BLaER1 (cell line): Measurements from ENCODE around the gene GRIK3.

Source experiments
- H3K27ac ChIP-seq: shearing (Covaris generic); formaldehyde crosslinking; 2 replicates; pipeline ENCODE4 v1.8.1; 2022
- H3K27me3 ChIP-seq: shearing (Covaris generic); formaldehyde crosslinking; 2 replicates; pipeline ENCODE4 v1.8.1; 2022
- H3K36me3 ChIP-seq: shearing (Covaris generic); formaldehyde crosslinking; 2 replicates; pipeline ENCODE4 v1.8.1; 2022
- H3K4me1 ChIP-seq: shearing (Covaris generic); formaldehyde crosslinking; 2 replicates; pipeline ENCODE4 v1.8.1; 2022
- H3K4me2 ChIP-seq: shearing (Covaris generic); formaldehyde crosslinking; 2 replicates; pipeline ENCODE4 v1.8.1; 2022
- H3K4me3 ChIP-seq: shearing (Covaris generic); formaldehyde crosslinking; 2 replicates; pipeline ENCODE4 v1.8.1; 2022
- H3K9ac ChIP-seq: shearing (Covaris generic); formaldehyde crosslinking; 2 replicates; pipeline ENCODE4 v1.8.1; 2022
- H3K9me3 ChIP-seq: shearing (Covaris generic); formaldehyde crosslinking; 2 replicates; pipeline ENCODE4 v1.8.1; 2022
- H4K20me1 ChIP-seq: shearing (Covaris generic); formaldehyde crosslinking; 2 replicates; pipeline ENCODE4 v1.8.1; 2022
- Cebpa-rat ChIP-seq: shearing (Covaris generic); IDR thresholded peaks from 2 replicates; pipeline ENCODE4 v1.8.1; 2022

GRIK3 gene

DNA sequence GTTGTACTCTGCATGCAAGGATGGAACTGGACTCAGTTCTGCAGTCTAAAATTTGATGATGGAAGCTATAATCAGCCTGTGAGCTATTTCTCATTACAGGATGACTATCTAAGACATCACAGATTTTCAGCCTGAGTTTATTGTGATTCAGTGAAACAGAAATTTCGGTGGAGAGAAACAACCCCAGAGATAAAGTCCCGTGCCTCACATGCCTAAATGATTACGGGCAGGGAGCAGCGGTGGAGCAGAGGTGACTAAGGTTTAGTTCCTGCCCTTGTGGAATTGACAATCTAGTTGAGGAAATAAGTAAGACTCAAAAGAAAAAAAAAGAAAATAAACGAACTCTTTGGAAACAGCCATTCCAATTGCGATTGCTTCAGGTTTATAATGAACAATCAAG lies 96.9 kb downstream of the GRIK3 start:
- Histone ChIP-seq H3K4me3 (no peak overlapping the region), H3K4me1 (peaks cover 11% of the 10 kb centered on the region; the same call in 1 of the 2 replicates), H3K27ac (no peak overlapping the region), H4K20me1 (no peaks in the 10 kb centered on the region), H3K9me3 (no peaks in the 10 kb centered on the region), H3K4me2 (no peak overlapping the region), H3K27me3 (no peaks in the 10 kb centered on the region), H3K9ac (no peak overlapping the region), H3K36me3 (no peaks in the 10 kb centered on the region)
- no peak for TF ChIP-seq Cebpa-rat

GRCh38 chr1:36934061-36934460 lies 100.3 kb downstream of the GRIK3 start:
- Histone ChIP-seq H3K27ac (no peak overlapping the region), H3K4me2 (no peak overlapping the region), H3K4me1 (0 out of 2 replicates have a peak, but pooled peaks cover 3% of the 10 kb centered on the region), H3K36me3 (no peaks in the 10 kb centered on the region), H3K9ac (no peak overlapping the region), H3K4me3 (no peak overlapping the region), H4K20me1 (no peaks in the 10 kb centered on the region), H3K27me3 (no peaks in the 10 kb centered on the region), H3K9me3 (no peaks in the 10 kb centered on the region)
- no peak for TF ChIP-seq Cebpa-rat

DNA sequence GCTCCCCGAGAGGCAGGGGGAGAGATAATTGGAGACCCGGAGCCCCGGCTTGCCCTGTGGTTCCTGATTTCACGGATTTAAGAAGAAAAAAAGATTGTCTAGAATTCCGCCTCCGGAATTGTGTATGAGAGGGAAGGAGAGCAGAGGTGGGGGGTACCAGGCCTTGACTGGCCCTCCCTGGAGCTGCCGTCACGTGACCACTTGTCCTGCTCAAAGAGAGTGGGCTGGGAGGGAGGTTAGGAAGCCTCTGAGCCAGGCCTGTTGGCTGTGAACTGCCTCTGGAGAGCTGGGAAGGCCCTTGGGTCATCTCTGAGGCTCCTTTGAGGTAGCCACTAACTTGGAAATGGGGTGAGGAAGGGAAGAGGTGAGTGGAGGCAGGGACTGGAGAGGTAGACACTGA lies 106.5 kb downstream of the GRIK3 start:
- Histone ChIP-seq H3K27ac (no peak overlapping the region), H3K9me3 (no peaks in the 10 kb centered on the region), H4K20me1 (peaks cover 17% of the 10 kb centered on the region; the same call in 1 of the 2 replicates), H3K4me3 (no peak overlapping the region), H3K4me1 (no peaks in the 10 kb centered on the region), H3K4me2 (no peak overlapping the region), H3K36me3 (no peaks in the 10 kb centered on the region), H3K9ac (no peak overlapping the region), H3K27me3 (no peaks in the 10 kb centered on the region)
- TF ChIP-seq Cebpa-rat: no peak

DNA sequence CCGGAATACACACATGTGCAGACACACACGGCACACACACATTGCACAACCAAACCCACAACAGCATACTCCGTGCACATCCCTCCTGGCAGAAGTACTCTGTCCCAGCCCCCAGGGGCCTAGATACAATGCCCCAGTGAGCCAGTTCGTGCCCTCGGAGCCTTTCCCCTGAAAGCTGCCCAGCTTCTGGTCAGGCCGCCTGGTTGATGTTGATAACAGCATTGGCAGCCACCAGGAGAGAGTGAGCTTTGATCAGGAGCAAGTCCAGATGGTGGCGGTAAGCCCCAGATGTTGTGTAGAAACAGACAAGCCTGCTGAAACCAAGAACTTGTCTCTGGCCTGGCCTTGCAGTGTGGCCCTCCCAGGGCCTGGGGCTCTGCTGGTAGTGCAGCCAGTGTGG lies 109.1 kb downstream of the GRIK3 start:
- no peak for TF ChIP-seq Cebpa-rat
- Histone ChIP-seq H3K27ac (no peak overlapping the region), H3K9ac (no peak overlapping the region), H3K36me3 (no peaks in the 10 kb centered on the region), H3K4me2 (no peak overlapping the region), H3K4me1 (no peaks in the 10 kb centered on the region), H3K4me3 (no peak overlapping the region), H3K27me3 (no peaks in the 10 kb centered on the region), H3K9me3 (no peaks in the 10 kb centered on the region), H4K20me1 (peaks cover 17% of the 10 kb centered on the region; the same call in 1 of the 2 replicates)

DNA sequence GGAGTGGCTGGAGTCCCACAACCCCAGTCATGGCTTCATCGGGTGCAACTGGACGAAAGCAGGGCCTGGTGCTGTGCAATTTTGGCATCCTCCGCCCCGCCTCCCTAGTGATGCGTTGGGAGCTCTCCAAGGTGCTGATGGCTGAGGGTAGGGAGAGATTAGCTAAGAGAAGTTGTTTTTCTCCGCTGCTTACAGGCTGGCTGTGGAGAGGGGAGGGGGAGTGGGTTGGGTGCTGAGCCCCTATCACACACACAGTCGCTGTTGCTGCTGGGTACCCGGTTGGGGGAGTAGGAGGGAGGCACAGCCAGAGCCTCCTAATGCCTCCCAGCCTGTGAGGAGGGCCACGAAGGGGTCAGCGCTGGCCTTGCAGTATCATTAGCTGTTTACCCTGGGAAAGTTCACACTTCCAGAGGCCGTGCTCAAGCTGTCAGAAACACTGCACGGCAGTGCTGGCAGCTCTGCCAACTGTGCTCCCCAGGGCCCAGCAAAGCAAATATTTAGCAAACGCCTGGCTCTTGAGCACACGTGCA lies 110.0 kb downstream of the GRIK3 start:
- no peak for TF ChIP-seq Cebpa-rat
- H3K36me3 ChIP-seq: no peaks in the 10 kb centered on the region
- no peak overlapping the region for H3K4me3 ChIP-seq
- no peak overlapping the region for H3K9ac ChIP-seq
- H3K9me3 ChIP-seq: no peaks in the 10 kb centered on the region
- no peak overlapping the region for H3K27ac ChIP-seq
- H4K20me1 ChIP-seq: peaks cover 17% of the 10 kb centered on the region; the same call in 1 of the 2 replicates
- no peak overlapping the region for H3K4me2 ChIP-seq
- no peaks in the 10 kb centered on the region for H3K4me1 ChIP-seq
- no peaks in the 10 kb centered on the region for H3K27me3 ChIP-seq

GRCh38 chr1:36922593-36923426 lies 111.5 kb downstream of the GRIK3 start:
- no peak overlapping the region for H3K4me3 ChIP-seq
- no peak overlapping the region for H3K9ac ChIP-seq
- no peaks in the 10 kb centered on the region for H3K36me3 ChIP-seq
- no peak overlapping the region for H3K27ac ChIP-seq
- no peaks in the 10 kb centered on the region for H3K4me1 ChIP-seq
- no peaks in the 10 kb centered on the region for H3K9me3 ChIP-seq
- H4K20me1 ChIP-seq: peaks cover 17% of the 10 kb centered on the region; the same call in 1 of the 2 replicates
- H3K27me3 ChIP-seq: no peaks in the 10 kb centered on the region
- no peak overlapping the region for H3K4me2 ChIP-seq
- TF ChIP-seq Cebpa-rat: no peak

DNA sequence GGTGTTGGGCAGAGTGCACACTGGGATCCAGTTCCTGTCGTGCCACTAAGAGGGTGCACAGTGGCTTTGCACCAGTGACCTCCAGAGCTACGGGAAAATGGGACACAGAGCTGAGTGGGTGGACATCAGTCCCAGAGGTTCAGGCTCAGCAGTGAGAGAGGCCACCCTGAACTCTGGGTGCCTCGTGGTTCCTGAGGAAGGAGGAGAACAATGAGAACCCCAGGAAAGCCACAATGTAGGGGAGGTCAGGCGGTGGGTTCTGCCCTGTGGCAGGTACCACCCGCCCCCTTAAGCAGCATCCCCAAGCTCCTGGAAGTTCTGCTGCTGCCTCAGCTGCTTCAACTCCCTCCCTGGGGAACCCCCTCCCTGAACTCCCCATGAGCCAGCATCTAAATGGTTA lies 112.2 kb downstream of the GRIK3 start:
- Histone ChIP-seq H3K27me3 (no peaks in the 10 kb centered on the region), H3K4me2 (no peak overlapping the region), H3K9ac (no peak overlapping the region), H3K4me1 (no peaks in the 10 kb centered on the region), H3K9me3 (no peaks in the 10 kb centered on the region), H3K36me3 (no peaks in the 10 kb centered on the region), H3K4me3 (no peak overlapping the region), H4K20me1 (peaks cover 17% of the 10 kb centered on the region; the same call in 1 of the 2 replicates), H3K27ac (no peak overlapping the region)
- no peak for TF ChIP-seq Cebpa-rat

DNA sequence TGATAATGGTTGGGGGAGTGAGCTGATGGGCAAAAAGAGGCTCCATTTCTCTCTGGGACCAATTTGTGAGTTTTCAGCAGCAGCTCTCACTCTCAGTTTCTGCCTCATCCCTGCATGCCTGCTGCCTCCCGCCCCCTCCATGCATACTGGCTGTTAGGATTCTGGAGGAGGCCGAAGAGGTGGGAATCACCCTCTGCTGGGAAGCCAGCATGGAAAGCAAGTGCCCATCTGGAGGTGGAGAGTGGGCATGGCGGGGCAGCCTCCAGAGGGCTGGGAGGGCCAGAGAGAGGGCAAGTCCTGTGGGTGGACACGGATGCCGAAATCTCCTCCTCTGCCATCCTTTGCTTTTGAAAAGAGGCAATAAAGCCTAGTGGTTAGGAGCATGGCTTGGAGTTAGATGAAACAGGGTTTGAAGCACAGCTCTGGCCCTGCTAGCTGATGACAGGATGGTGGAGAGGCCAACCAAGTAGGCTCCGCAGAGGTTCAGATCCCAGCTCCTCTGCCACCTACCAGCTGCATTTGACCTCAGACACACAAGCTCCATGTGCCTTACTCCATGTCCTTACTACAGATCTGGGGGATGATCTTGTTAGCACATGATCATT lies 113.4 kb downstream of the GRIK3 start:
- TF ChIP-seq Cebpa-rat: no peak
- H3K9ac ChIP-seq: no peak overlapping the region
- H4K20me1 ChIP-seq: peaks cover 17% of the 10 kb centered on the region; the same call in 1 of the 2 replicates

DNA sequence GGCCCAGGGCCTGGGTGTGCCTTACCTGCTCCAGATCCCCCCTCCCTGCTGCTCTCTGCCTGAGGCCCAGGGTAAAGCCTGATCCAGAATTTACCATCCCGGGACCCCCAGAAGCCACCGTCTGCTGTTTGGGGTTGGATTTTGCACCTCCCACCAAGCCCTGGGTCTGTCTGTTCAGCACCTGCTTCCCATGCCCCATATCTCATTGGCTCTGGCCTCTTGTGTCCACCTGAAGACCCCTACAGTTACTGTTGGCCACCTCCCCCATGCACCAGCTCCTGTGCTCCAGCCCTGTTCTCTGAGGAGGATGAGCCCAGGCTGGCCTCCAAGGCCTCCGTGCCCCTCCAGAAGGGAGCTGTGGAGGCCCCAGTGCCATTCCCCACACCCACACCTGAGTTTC lies 113.9 kb downstream of the GRIK3 start:
- H3K4me1 ChIP-seq: no peaks in the 10 kb centered on the region
- no peaks in the 10 kb centered on the region for H3K36me3 ChIP-seq
- peaks cover 9% of the 10 kb centered on the region for H3K9me3 ChIP-seq
- H3K9ac ChIP-seq: no peak overlapping the region
- peaks cover 14% of the 10 kb centered on the region; the same call in 1 of the 2 replicates for H4K20me1 ChIP-seq
- no peak overlapping the region for H3K4me2 ChIP-seq
- no peak overlapping the region for H3K27ac ChIP-seq
- no peak for TF ChIP-seq Cebpa-rat
- H3K4me3 ChIP-seq: no peak overlapping the region
- no peaks in the 10 kb centered on the region for H3K27me3 ChIP-seq

More for the DNA sequence above, 113.4 kb downstream of the GRIK3 start:
- no peaks in the 10 kb centered on the region for H3K27me3 ChIP-seq
- no peak overlapping the region for H3K27ac ChIP-seq
- H3K4me1 ChIP-seq: no peaks in the 10 kb centered on the region
- no peak overlapping the region for H3K4me3 ChIP-seq
- H3K36me3 ChIP-seq: no peaks in the 10 kb centered on the region
- peaks cover 3% of the 10 kb centered on the region for H3K9me3 ChIP-seq
- no peak overlapping the region for H3K4me2 ChIP-seq
